Gastroesophageal sphincter (tissue), 3 donors: Measurements from ENCODE around the gene SRRM5.

Experiments used
- EP300 ChIP-seq: sonication (generic); formaldehyde crosslinking; IDR thresholded peaks from one replicate; pipeline ENCODE4 v1.6.1; 2017; ENCODE audit warnings: antibody characterized with exemption, mild to moderate bottlenecking
- POLR2A ChIP-seq, 2 donors: fragments of 450-650 bp; IDR thresholded peaks; one replicate each; pipeline ENCODE4 v1.6.1; 2017; ENCODE audit warnings: antibody characterized with exemption in 2 of 2, mild to moderate bottlenecking in 2 of 2, moderate library complexity in 1 of 2
- POLR2AphosphoS5 ChIP-seq: sonication (generic); formaldehyde crosslinking; IDR thresholded peaks from one replicate; pipeline ENCODE4 v1.6.1; 2017; ENCODE audit warnings: antibody characterized with exemption
- TF ChIP-seq, protein P1 (sequence below), 4 experiments: fragments of 200-600 bp in 2 of 4; fragments of 450-650 bp in 2 of 4; sonication (generic) in 1 of 4; IDR thresholded peaks; one replicate each; pipeline ENCODE4 v1.5.1; 2017 to 2019; ENCODE audit warnings: antibody characterized with exemption in 4 of 4, mild to moderate bottlenecking in 2 of 4, moderate library complexity in 2 of 4

DNA sequence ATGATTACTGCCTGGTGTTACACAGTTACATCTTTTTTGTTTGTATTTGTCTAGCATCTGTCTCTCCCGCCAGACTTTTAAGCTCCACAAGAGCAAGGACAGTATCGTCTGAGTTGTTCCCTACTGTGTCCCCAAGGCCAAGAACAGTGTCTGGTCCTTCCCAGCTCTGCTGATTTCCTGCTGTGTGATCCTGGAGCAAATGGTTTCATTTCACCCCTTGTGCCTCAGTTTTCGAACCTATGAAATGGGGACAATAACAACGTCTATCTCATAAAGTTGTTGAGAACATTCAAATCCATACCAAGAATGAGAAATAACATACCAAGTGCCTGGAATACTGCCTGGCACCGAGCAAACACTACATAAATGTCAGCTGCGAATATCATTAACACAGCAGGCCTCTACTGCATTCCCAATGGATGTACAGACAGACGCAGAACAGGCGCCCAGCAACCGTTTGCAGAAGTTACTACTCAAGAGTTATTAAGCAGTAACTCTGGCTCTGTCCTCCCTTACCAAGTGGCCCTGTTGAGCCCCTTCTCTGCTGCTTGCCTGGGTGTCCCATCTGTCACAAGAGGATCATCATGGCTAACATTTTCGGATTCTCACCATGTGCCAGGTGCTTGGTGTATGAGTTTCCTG, 48.0 kb upstream of the SRRM5 start:
- TF ChIP-seq, protein P1, sequence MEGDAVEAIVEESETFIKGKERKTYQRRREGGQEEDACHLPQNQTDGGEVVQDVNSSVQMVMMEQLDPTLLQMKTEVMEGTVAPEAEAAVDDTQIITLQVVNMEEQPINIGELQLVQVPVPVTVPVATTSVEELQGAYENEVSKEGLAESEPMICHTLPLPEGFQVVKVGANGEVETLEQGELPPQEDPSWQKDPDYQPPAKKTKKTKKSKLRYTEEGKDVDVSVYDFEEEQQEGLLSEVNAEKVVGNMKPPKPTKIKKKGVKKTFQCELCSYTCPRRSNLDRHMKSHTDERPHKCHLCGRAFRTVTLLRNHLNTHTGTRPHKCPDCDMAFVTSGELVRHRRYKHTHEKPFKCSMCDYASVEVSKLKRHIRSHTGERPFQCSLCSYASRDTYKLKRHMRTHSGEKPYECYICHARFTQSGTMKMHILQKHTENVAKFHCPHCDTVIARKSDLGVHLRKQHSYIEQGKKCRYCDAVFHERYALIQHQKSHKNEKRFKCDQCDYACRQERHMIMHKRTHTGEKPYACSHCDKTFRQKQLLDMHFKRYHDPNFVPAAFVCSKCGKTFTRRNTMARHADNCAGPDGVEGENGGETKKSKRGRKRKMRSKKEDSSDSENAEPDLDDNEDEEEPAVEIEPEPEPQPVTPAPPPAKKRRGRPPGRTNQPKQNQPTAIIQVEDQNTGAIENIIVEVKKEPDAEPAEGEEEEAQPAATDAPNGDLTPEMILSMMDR (IDR thresholded peaks at IDR 0.05): no peak
- no peak for TF ChIP-seq POLR2A (IDR thresholded peaks at IDR 0.05)
- TF ChIP-seq POLR2AphosphoS5: no peak
- TF ChIP-seq EP300: no peak
